Fibroblast of lung (primary cell): Measurements from ENCODE around the gene AFAP1L1. TPM values are rescaled to one million over a fixed set of nuclear protein-coding genes. Genes with fewer than 3 reads are reported as not detected.

Experiments
- DNase-seq, 2 donors: peaks; one replicate each; pipeline versions ENCODE4 v3.0.0 to v3.0.0-alpha.2; 2010; ENCODE audit warnings: low read depth in 2 of 2
- H2AFZ ChIP-seq: 2 replicates; pipeline ENCODE4 v1.5.1; 2012; ENCODE audit warnings: low read length, control low read depth, inconsistent platforms
- H3K27ac ChIP-seq: 2 replicates; pipeline ENCODE4 v1.5.1; 2011; ENCODE audit warnings: low read length, control low read depth; ENCODE audit not compliant: insufficient read depth
- H3K27me3 ChIP-seq: 2 replicates; pipeline ENCODE4 v1.5.1; 2011; ENCODE audit warnings: mild to moderate bottlenecking, low read length; ENCODE audit not compliant: control insufficient read depth, insufficient read depth
- H3K36me3 ChIP-seq: 2 replicates; pipeline ENCODE4 v1.5.1; 2011; ENCODE audit warnings: low read length; ENCODE audit not compliant: control insufficient read depth, insufficient read depth
- H3K4me1 ChIP-seq: 2 replicates; pipeline ENCODE4 v1.5.1; 2011; ENCODE audit warnings: low read length; ENCODE audit not compliant: control insufficient read depth, insufficient read depth; ENCODE audit errors: extremely low read depth
- H3K4me2 ChIP-seq: 2 replicates; pipeline ENCODE4 v1.5.1; 2011; ENCODE audit warnings: low read length, control low read depth; ENCODE audit not compliant: insufficient read depth; ENCODE audit errors: extremely low read depth
- H3K4me3 ChIP-seq, 4 experiments: fragments of 200-600 bp in 1 of 4; sonication (generic) in 1 of 4; replicated peaks in 1 of 4; 2 replicates each; pipeline ENCODE4 v1.5.1; 2011 to 2016; ENCODE audit warnings: low read length in 4 of 4, low read depth in 3 of 4, mild to moderate bottlenecking in 3 of 4, control low read depth in 2 of 4, inconsistent platforms in 1 of 4, mixed read lengths in 1 of 4; ENCODE audit not compliant: insufficient read depth in 1 of 4; ENCODE audit errors: control extremely low read depth in 1 of 4
- H3K79me2 ChIP-seq: 2 replicates; pipeline ENCODE4 v1.5.1; 2012; ENCODE audit warnings: mild to moderate bottlenecking, low read length, inconsistent platforms; ENCODE audit not compliant: control insufficient read depth, insufficient read depth
- H3K9ac ChIP-seq: 2 replicates; pipeline ENCODE4 v1.5.1; 2011; ENCODE audit warnings: mild to moderate bottlenecking, low read length, control low read depth; ENCODE audit not compliant: insufficient read depth
- H3K9me3 ChIP-seq: 2 replicates; pipeline ENCODE4 v1.5.1; 2012; ENCODE audit warnings: low read depth, low read length; ENCODE audit not compliant: control insufficient read depth, insufficient read depth
- H4K20me1 ChIP-seq: 2 replicates; pipeline ENCODE4 v1.5.1; 2011; ENCODE audit warnings: low read length; ENCODE audit not compliant: control insufficient read depth, insufficient read depth; ENCODE audit errors: extremely low read depth
- EZH2 ChIP-seq: IDR thresholded peaks from 2 replicates; pipeline ENCODE4 v1.5.1; 2012; ENCODE audit warnings: low read length, control low read depth, mild to moderate bottlenecking; ENCODE audit errors: missing control alignments
- polyA plus RNA-seq, 2 donors: library from polyadenylated mRNA; depleted of rRNA in 1 of 2; stranded (reverse) in 1 of 2; unstranded in 1 of 2; fragments of >200 nt; gene quantifications; 2 replicates each; pipeline ENCODE4 v1.2.1, GENCODE V29; 2011 to 2012; ENCODE audit warnings: missing spikeins in 1 of 2
- total RNA-seq: library from RNA; depleted of rRNA; stranded (reverse); fragments of >200 nt; gene quantifications from 2 replicates; pipeline ENCODE4 v1.2.1, GENCODE V29; 2014
- TF ChIP-seq, protein P1 (sequence below), 2 donors: IDR thresholded peaks in 1 of 2; conservative IDR thresholded peaks in 1 of 2; 1 replicate in 1 of 2; 2 replicates in 1 of 2; pipeline ENCODE4 v1.5.1; 2011 to 2012; ENCODE audit warnings: low read length in 2 of 2, control low read depth in 1 of 2, inconsistent platforms in 1 of 2, low read depth in 1 of 2, mild to moderate bottlenecking in 1 of 2

The AFAP1L1 gene
- total and polyA plus RNA-seq, 2 donors (not counting 1 experiment from before 2014, with no cell fraction given), result 3.0 to 7.1 TPM

DNA sequence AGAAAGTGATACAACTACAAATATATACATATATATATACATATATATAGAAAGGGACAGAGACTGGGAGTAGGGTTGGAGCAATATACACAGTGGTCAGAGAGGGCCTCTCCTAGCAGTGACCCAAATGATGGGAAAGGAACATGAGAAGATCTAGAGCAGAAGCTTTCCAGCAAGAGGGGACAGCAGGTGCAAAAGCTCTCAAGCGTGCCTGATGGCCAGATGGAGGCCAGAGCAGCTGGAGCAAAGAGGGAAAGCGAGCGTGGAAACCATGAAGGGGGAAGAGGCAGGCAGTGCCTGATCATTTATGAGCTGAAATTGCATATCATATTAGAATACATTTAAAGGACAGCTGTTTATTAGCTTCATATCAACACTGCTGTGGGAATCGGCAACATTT lies 66.1 kb downstream of the AFAP1L1 start:
- H4K20me1 ChIP-seq, result no peaks in the 10 kb centered on the region
- no peaks in the 10 kb centered on the region for H3K36me3 ChIP-seq
- H3K27ac ChIP-seq, result no peak overlapping the region
- H3K9me3 ChIP-seq, result no peaks in the 10 kb centered on the region
- no peak overlapping the region for H3K9ac ChIP-seq
- H3K4me3 ChIP-seq, result no peak overlapping the region
- TF ChIP-seq, protein P1, sequence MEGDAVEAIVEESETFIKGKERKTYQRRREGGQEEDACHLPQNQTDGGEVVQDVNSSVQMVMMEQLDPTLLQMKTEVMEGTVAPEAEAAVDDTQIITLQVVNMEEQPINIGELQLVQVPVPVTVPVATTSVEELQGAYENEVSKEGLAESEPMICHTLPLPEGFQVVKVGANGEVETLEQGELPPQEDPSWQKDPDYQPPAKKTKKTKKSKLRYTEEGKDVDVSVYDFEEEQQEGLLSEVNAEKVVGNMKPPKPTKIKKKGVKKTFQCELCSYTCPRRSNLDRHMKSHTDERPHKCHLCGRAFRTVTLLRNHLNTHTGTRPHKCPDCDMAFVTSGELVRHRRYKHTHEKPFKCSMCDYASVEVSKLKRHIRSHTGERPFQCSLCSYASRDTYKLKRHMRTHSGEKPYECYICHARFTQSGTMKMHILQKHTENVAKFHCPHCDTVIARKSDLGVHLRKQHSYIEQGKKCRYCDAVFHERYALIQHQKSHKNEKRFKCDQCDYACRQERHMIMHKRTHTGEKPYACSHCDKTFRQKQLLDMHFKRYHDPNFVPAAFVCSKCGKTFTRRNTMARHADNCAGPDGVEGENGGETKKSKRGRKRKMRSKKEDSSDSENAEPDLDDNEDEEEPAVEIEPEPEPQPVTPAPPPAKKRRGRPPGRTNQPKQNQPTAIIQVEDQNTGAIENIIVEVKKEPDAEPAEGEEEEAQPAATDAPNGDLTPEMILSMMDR (conservative IDR thresholded peaks at IDR 0.05 in 1 of 2, IDR thresholded peaks at IDR 0.05 in 1 of 2; ENCODE audit: low read depth in 1 of 2, low read length in 2 of 2), result no peak
- TF ChIP-seq EZH2, result no peak
- H3K4me2 ChIP-seq, result no peak overlapping the region
- H3K27me3 ChIP-seq, result no peaks in the 10 kb centered on the region
- DNase-seq, result no peak
- H3K79me2 ChIP-seq, result no peaks in the 10 kb centered on the region
- no peak overlapping the region for H2AFZ ChIP-seq
- no peaks in the 10 kb centered on the region for H3K4me1 ChIP-seq

GRCh38 chr5:149338364-149338763 lies 66.7 kb downstream of the AFAP1L1 start:
- no peaks in the 10 kb centered on the region for H3K9me3 ChIP-seq
- H3K4me2 ChIP-seq, result no peak overlapping the region
- H3K9ac ChIP-seq, result no peak overlapping the region
- TF ChIP-seq, protein P1 (conservative IDR thresholded peaks at IDR 0.05 in 1 of 2, IDR thresholded peaks at IDR 0.05 in 1 of 2; ENCODE audit: low read depth in 1 of 2, low read length in 2 of 2), result no peak
- TF ChIP-seq EZH2, result no peak
- no peaks in the 10 kb centered on the region for H3K79me2 ChIP-seq
- H3K4me1 ChIP-seq, result no peaks in the 10 kb centered on the region
- H4K20me1 ChIP-seq, result no peaks in the 10 kb centered on the region
- no peak for DNase-seq
- H2AFZ ChIP-seq, result no peak overlapping the region
- no peaks in the 10 kb centered on the region for H3K36me3 ChIP-seq
- no peak overlapping the region for H3K27ac ChIP-seq
- H3K27me3 ChIP-seq, result no peaks in the 10 kb centered on the region
- H3K4me3 ChIP-seq, result no peak overlapping the region

GRCh38 chr5:149340920-149341319 lies 69.3 kb downstream of the AFAP1L1 start:
- Histone ChIP-seq H3K79me2 (peaks cover 5% of the 10 kb centered on the region), H2AFZ (no peak overlapping the region), H3K9me3 (no peaks in the 10 kb centered on the region), H3K27ac (no peak overlapping the region), H3K9ac (no peak overlapping the region), H3K27me3 (no peaks in the 10 kb centered on the region), H3K4me3 (no peak overlapping the region), H4K20me1 (no peaks in the 10 kb centered on the region), H3K36me3 (no peaks in the 10 kb centered on the region), H3K4me2 (no peak overlapping the region), H3K4me1 (no peaks in the 10 kb centered on the region)
- DNase-seq, result no peak
- TF ChIP-seq, protein P1 (conservative IDR thresholded peaks at IDR 0.05 in 1 of 2, IDR thresholded peaks at IDR 0.05 in 1 of 2; ENCODE audit: low read depth in 1 of 2, low read length in 2 of 2), result no peak
- TF ChIP-seq EZH2, result no peak
